GM19035 (cell line): ENCODE measurements around the gene ROR1.

Source experiments
- ATAC-seq: cut with Tn5 transposase; IDR thresholded peaks from one replicate; pipeline ENCODE4 v1.9.1; 2021; ENCODE audit not compliant: unreplicated experiment

Gene ROR1

GRCh38 chr1:63849149-63849548 is 75.3 kb downstream of the ROR1 start:
- ATAC-seq: no peak

GRCh38 chr1:63854091-63854490 is 80.3 kb downstream of the ROR1 start:
- no peak for ATAC-seq

GRCh38 chr1:63855942-63856341 is 82.1 kb downstream of the ROR1 start:
- ATAC-seq: no peak

GRCh38 chr1:63856924-63857323 is 83.1 kb downstream of the ROR1 start:
- ATAC-seq: no peak

- ATAC-seq: no peak
These were observed 83.7 kb downstream of the ROR1 start for GRCh38 chr1:63857478-63857877.

- no peak for ATAC-seq
These were observed 84.3 kb downstream of the ROR1 start for GRCh38 chr1:63858153-63858552.

- ATAC-seq: no peak
These were observed 85.9 kb downstream of the ROR1 start for GRCh38 chr1:63859480-63860275.

- ATAC-seq: no peak
These were observed 87.4 kb downstream of the ROR1 start for GRCh38 chr1:63861052-63861691.

- no peak for ATAC-seq
These were observed 89.3 kb downstream of the ROR1 start for GRCh38 chr1:63863145-63863544.

GRCh38 chr1:63864224-63864641 is 90.4 kb downstream of the ROR1 start:
- no peak for ATAC-seq

- no peak for ATAC-seq
These were observed 91.7 kb downstream of the ROR1 start for GRCh38 chr1:63865561-63865960.

GRCh38 chr1:63866084-63866483 is 92.3 kb downstream of the ROR1 start:
- no peak for ATAC-seq

- no peak for ATAC-seq
These were observed 93.8 kb downstream of the ROR1 start for GRCh38 chr1:63867429-63868176.

- ATAC-seq: no peak
These were observed 94.5 kb downstream of the ROR1 start for GRCh38 chr1:63868268-63868781.

GRCh38 chr1:63870152-63870551 is 96.3 kb downstream of the ROR1 start:
- no peak for ATAC-seq

GRCh38 chr1:63871463-63871862 is 97.6 kb downstream of the ROR1 start:
- no peak for ATAC-seq

GRCh38 chr1:63873751-63874150 is 99.9 kb downstream of the ROR1 start:
- ATAC-seq: no peak

GRCh38 chr1:63874278-63874880 is 100.6 kb downstream of the ROR1 start:
- no peak for ATAC-seq

GRCh38 chr1:63875636-63876035 is 101.8 kb downstream of the ROR1 start:
- ATAC-seq: no peak

GRCh38 chr1:63877021-63877767 is 103.4 kb downstream of the ROR1 start:
- no peak for ATAC-seq

GRCh38 chr1:63877816-63878215 is 104.0 kb downstream of the ROR1 start:
- no peak for ATAC-seq
